KOPT-K1 (cell line): Measurements from ENCODE around the gene WNT3.

ENCODE experiments used
- H3K27ac ChIP-seq: fragments of 200-600 bp; sonication (generic); 2 replicates; pipeline ENCODE4 v1.5.1; 2016; ENCODE audit warnings: antibody characterized with exemption, mild to moderate bottlenecking, low read depth, low read length; ENCODE audit not compliant: poor library complexity, severe bottlenecking
- H3K36me3 ChIP-seq: fragments of 200-600 bp; sonication (generic); 2 replicates; pipeline ENCODE4 v1.5.1; 2017; ENCODE audit warnings: antibody characterized with exemption, mild to moderate bottlenecking, low read length, moderate library complexity; ENCODE audit not compliant: insufficient read depth
- H3K9me3 ChIP-seq: fragments of 200-600 bp; sonication (generic); 2 replicates; pipeline ENCODE4 v1.5.1; 2017; ENCODE audit warnings: antibody characterized with exemption, low read length, mild to moderate bottlenecking; ENCODE audit not compliant: insufficient read depth, poor library complexity, severe bottlenecking

WNT3 gene, protein sequence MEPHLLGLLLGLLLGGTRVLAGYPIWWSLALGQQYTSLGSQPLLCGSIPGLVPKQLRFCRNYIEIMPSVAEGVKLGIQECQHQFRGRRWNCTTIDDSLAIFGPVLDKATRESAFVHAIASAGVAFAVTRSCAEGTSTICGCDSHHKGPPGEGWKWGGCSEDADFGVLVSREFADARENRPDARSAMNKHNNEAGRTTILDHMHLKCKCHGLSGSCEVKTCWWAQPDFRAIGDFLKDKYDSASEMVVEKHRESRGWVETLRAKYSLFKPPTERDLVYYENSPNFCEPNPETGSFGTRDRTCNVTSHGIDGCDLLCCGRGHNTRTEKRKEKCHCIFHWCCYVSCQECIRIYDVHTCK

DNA sequence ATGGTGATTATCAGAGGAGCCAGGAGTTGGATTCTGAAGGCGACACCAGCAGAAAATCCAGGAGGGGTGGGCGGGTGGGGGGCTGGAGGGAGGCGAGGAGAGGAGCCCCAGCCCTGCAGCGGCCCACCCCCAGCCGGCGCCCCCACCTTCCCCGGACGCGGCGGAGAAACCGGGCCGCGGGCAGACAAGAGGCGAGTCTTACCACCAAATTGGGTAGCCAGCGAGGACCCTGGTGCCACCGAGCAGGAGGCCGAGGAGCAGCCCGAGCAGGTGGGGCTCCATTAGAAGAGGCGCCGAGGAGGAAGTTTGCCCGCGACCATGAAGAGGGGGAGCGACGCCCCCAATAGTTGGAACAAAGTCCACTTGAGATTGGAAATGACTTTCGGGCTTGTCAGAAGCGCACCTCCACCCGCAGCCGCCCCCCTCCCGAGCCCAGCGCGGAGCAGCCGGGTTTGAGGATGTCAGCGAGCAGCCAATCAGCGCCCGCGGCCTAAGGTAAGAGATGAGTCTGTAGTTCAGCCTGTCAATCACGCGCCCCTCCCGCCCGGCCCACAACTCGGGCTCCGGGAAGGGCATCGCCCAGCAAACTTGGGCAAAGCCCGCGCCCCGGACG, at the start of gene WNT3:
WNT3 (minus strand) TSS at position 377 of the 613 bp plus-strand sequence; CDS start at position 282, 95 bp downstream.
- Histone ChIP-seq H3K36me3 (no peaks in the 10 kb centered on the region), H3K9me3 (no peaks in the 10 kb centered on the region), H3K27ac (no peak within 1 kb of the TSS)

DNA sequence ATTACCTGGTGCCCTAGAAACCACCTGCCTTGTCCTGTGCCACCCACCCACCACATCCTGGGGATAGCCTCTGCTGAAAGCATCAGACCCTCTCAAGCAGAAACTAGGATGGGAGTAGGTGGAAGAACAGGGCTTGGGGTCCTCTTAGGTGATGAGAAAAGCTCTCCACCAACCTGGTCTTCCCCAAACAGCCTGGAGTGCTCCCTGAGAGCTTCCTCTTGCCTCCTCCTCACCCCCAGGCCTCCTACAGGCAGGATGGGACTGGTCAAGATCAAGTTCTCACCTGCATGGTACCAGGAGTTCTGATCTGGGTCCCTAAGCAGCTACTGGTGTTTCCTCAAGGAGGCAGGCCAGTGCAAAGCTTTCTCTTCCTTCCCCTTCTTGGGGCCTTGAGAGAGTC, 48.3 kb upstream of the WNT3 start:
- Histone ChIP-seq H3K36me3 (no peaks in the 10 kb centered on the region), H3K27ac (no peak overlapping the region), H3K9me3 (no peaks in the 10 kb centered on the region)

DNA sequence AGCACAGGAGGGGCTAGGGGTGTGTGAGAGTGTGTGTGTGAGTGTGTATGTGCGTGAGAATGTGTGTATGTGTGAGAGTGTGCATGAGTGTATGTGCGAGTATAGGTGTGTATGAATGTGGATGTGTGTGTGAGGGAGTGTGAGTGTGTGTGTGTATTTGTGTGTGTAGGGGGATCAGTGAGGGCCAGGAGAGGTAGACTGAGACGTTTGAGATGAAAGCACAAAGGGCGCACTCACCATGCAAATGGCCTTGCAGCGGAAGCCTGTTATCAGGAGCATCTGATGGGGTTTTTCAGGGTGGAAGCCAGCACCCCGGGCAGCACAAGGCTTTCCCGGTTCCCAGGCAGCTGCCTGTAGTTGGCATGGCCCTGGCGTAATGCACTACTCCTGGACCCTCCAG, 47.8 kb upstream of the WNT3 start:
- Histone ChIP-seq H3K36me3 (no peaks in the 10 kb centered on the region), H3K9me3 (no peaks in the 10 kb centered on the region), H3K27ac (peak overlapping the region; percentile 15)

DNA sequence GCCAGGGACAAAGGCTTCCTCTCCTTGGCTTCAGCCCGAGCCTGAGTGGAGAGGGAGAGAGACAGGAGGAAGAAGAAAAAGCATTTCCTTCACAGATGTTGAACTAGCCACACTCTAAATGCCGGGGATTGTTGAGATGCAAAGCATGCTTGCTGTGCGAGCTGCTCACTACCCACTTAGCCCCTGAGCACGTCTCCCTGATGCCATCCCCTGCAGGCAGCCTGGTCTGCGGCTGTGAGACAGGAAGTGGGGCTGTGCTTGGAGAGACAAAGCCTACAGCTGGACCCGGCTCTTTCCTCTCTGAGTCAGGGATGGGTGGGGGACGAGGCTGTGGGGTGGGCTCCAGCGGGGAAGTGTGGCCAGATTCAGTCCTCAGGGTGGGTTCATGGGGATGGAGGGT, 46.6 kb upstream of the WNT3 start:
- Histone ChIP-seq H3K36me3 (no peaks in the 10 kb centered on the region), H3K27ac (peak overlapping the region; percentile 50), H3K9me3 (no peaks in the 10 kb centered on the region)

DNA sequence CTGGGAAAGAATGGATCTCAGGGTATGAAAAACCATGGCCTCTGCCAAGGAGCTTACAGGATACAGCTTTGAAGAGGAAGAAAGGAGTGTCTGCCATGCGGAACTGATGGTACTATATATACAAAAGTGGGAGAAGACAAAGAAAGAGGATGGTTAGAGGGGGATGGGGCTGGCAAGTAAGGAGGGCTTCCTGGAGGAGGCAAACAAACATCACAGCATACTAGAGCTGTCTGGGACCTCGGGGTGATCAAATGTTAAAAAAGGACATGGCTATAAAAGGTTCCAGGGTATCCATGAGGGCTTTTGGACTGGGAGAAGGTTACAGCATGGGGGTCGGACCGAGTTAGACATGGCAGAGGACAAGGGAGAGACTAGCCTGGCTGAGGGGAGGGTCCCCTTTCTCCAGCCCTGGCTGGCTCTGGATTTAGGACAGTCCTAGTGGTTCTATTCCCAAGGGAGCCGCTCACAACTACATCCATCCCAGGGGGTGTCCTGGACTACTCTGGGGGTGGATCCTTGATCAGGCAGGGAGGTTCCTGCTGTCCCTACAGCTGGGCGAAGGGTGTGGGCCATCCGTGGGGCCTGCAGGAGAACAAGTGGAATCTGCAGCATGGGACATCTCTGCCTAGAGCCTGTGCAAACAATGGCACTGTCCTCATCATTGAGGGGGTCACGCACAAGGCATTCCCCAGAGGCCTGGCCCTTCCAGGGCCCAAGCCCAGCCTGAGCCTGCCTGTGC, 45.1 kb upstream of the WNT3 start:
- no peaks in the 10 kb centered on the region for H3K36me3 ChIP-seq
- H3K9me3 ChIP-seq, result no peaks in the 10 kb centered on the region
- H3K27ac ChIP-seq, result no peak overlapping the region

DNA sequence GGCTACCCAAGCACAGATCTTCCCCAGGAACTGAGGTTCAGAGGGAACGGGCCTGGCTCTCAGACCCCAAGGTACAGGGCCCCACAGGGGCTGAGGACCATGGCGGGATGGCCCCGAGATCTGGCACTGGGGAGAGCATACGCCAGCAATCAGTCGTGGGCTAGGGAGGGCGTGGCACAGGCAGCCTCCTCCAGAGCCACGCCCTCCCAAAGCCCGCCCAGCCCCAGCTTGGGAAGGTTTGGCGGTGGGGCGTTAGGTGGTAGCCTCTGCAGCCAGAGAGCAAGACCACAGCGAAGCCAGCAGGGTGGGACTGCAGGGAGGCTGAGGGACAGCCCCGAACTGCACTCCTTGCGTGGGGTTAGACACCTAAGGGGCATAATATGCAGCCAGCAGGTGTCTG, 44.5 kb upstream of the WNT3 start:
- Histone ChIP-seq H3K27ac (no peak overlapping the region), H3K36me3 (no peaks in the 10 kb centered on the region)

DNA sequence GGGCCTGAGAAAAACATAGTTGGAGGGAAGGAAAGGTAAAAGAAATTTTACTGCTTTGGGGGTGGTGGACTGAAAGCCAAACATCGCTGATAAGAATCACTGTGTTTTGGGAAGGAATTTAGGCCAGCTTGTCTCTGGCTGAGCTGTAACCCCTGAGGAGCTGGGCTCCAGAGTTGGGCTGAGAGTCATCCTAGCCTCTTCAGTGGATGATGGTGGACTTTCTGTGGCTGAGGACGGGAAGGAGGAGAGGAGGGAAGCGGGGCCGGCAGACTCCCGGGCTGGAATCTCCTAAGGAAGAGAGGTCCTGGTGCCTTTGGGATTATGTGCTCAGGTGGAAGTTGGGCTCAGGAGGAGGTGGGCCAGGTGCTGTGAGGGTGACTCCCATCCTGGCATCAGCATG, 41.5 kb upstream of the WNT3 start:
- H3K27ac ChIP-seq, result no peak overlapping the region

More for the DNA sequence above, 44.5 kb upstream of the WNT3 start:
- no peaks in the 10 kb centered on the region for H3K9me3 ChIP-seq

DNA sequence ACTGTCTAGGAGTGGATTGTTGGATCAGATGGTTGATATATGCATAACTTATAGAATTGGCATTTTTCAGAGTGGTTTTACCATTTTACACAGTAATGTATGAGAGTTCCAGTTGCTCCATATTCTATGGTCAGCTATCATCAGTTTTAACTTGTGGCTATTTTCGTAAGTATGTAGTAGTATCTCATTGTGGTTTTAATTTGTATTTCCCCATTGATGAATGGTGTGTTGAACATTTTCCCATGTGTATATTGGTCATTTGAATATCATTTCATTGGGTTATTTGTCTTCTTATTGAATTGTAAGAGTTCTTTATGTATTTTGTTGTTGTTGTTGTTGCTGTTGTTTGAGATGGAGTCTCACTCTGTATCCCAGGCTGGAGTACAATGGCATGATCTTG, 39.1 kb upstream of the WNT3 start:
- H3K27ac ChIP-seq, result no peak overlapping the region
- H3K36me3 ChIP-seq, result no peaks in the 10 kb centered on the region
- no peaks in the 10 kb centered on the region for H3K9me3 ChIP-seq

More for the DNA sequence above, 41.5 kb upstream of the WNT3 start:
- no peaks in the 10 kb centered on the region for H3K36me3 ChIP-seq
- H3K9me3 ChIP-seq, result no peaks in the 10 kb centered on the region

DNA sequence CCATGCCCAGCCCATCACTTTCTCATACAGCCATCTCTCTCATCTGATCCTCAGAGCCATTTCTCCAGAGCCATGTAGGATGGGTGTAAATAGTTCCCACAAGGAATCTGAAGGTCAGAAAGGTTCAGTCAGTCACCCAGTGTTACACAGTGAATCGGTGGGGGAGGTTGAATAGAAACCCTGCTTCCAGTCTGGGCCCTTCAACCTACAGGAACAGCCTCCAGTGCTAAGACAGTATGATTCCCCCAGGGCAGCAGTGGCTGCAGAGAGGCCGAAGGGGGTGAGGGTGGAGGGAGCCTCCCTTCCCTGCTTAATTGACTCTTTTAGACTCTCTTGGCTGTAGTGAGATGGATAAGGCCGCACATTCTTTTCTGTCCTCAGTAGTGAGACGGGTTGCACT, 36.5 kb upstream of the WNT3 start:
- no peaks in the 10 kb centered on the region for H3K9me3 ChIP-seq
- H3K36me3 ChIP-seq, result no peaks in the 10 kb centered on the region
- H3K27ac ChIP-seq, result no peak overlapping the region

DNA sequence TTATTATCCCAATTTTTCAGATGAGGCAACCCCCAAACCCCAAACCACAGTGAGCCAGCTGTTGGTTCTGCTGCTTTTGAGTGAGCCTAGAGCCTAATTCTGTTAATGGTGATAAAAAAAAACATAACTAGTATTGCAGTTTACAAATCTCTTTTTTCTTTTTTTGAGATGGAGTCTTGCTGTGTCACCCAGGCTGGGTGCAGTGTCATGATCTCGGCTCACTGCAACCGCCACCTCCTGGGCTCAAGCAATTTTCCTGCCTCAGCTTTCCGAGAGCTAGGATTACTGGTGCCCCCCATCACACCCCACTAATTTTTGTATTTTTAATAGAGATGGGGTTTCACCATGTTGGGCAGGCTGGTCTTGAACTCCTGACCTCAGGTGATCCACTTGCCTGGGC, 36.0 kb upstream of the WNT3 start:
- H3K36me3 ChIP-seq, result no peaks in the 10 kb centered on the region
- H3K27ac ChIP-seq, result no peak overlapping the region

DNA sequence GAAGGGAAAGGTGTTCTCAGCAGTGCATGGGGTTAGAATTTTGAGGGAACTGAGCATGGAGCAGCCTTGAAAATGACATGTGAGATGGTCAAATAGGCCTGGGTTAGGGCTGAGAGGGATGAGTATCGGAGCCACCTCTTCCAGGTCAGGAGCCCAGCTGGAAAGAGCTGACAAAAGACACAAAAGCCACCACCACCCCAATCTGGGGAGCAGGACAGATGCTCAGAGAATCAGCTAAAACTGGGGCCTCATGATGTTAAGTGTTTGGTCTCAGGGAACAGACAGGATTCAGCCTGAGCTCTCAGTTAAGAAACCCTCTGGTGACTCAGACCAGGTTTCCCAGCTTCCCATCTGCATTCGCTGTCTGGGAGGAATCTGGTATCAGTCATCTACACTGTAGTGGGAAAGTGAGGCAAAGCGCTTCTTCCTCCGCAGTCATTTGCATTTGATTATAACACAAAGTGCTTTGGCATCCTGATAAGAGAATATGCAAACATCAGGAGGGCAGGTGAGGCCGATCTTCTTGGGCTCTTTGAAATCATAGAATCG, 35.5 kb upstream of the WNT3 start:
- no peaks in the 10 kb centered on the region for H3K9me3 ChIP-seq
- H3K36me3 ChIP-seq, result no peaks in the 10 kb centered on the region
- no peak overlapping the region for H3K27ac ChIP-seq

More for the DNA sequence above, 36.0 kb upstream of the WNT3 start:
- H3K9me3 ChIP-seq, result no peaks in the 10 kb centered on the region

DNA sequence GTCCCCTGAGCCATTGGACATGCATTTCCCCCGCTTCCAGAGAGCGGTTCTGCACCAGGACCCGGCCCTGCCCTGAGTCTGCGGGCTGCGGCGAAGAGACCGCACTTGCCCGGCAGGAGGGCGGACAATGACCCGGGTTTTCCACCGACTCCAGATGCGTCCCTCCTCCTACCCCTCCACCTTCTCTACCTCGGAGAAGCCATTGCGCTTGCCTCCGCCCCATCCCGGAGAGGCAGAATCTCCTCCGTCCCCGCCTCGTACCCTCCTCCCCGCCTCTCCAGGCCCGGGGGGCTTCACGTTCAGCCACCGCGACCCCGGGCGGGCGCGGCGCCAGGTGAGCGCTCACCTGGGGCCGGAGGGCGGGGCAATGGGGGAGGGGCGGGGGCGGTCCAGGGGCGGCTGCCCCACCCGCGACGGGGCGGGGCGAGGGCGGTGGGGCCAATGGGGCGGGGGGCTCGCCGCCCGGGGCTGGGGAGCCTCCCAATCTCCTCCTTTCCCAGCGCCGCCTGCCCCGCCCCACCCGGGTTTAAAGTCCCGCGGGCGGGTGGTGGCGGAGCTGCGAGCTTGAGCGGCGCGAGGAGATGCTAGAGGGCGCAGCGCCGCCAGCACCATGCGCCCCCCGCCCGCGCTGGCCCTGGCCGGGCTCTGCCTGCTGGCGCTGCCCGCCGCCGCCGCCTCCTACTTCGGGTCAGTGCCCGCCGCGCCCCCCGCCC, 32.7 kb upstream of the WNT3 start, which contains the start of gene WNT9B:
WNT9B (plus strand) TSS at position 555 of the 713 bp plus-strand sequence; CDS start at position 611, 56 bp downstream.
- Histone ChIP-seq H3K9me3 (no peaks in the 10 kb centered on the region), H3K27ac (no peak within 1 kb of the TSS)

DNA sequence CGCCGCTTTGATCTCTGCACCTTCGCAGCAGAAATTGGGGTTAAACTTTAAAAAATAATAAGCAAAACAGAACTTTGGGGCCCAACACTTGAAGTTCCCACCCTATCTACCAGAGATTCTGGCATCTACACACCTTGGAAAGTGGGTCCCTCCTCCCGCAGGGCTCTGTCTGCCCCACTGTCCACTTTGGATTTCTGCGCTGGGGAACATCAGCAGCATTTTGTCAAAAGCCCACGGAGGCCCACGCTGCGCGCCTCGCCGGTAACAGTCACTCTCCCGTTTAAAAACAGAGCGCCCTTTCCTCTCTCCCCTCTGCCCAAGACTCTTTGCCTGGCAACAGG, 32.2 kb upstream of the WNT3 start:
- H3K36me3 ChIP-seq, result no peaks in the 10 kb centered on the region
- H3K27ac ChIP-seq, result no peak overlapping the region
- no peaks in the 10 kb centered on the region for H3K9me3 ChIP-seq

More for the DNA sequence above, 32.7 kb upstream of the WNT3 start, which contains the start of gene WNT9B:
- no peaks in the 10 kb centered on the region for H3K36me3 ChIP-seq

DNA sequence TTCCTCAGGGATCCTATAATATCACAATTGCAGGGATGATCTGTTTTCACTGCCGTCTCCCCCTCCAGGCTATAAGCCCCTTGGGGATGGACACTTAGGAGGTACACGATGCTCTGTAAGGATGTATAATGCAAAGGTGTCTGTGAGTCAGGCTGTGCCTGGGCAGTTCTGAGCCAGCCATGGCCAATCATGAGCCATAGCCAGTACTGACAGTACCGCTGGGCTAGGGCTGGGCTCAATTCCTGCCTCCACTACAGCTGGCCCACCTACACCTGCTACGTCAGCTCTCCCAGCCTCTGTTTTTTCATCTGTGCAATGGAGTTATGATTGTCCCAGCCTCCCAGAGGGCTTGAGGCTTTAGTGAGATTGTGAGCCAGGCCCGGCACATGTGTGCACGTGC, 30.0 kb upstream of the WNT3 start:
- Histone ChIP-seq H3K27ac (no peak overlapping the region), H3K36me3 (no peaks in the 10 kb centered on the region), H3K9me3 (peaks cover 2% of the 10 kb centered on the region)
